Psoas muscle (tissue), 8 donors: Measurements from ENCODE around the gene GSTA1. TPM values are rescaled to one million over a fixed set of nuclear protein-coding genes. Genes with fewer than 3 reads are reported as not detected.
"Not testable (repeated sequence)": the region's sequence is repeated elsewhere in the genome, so short reads cannot be mapped to it uniquely, and the experiment has no call there.

Experiments used
- ATAC-seq, 4 donors: fragments of 200-7000 bp; cut with Tn5 transposase; one replicate each; pipeline ENCODE4 v1.9.1; 2020; ENCODE audit warnings: moderate library complexity in 3 of 4, mild to moderate bottlenecking in 2 of 4
- DNase-seq, 2 donors: peaks; one replicate each; pipeline ENCODE4 v3.0.0-alpha.2; 2020
- H3K27ac ChIP-seq: fragments of 200-600 bp; one replicate; pipeline ENCODE4 v1.8.0; 2022
- H3K27me3 ChIP-seq, 3 donors: fragments of 200-600 bp in 1 of 3; one replicate each; pipeline versions ENCODE4 v1.6.1 to v1.8.0; 2013 to 2022; ENCODE audit warnings: low read length in 2 of 3, mild to moderate bottlenecking in 2 of 3, moderate library complexity in 1 of 3; ENCODE audit not compliant: insufficient read depth in 3 of 3
- H3K36me3 ChIP-seq, 2 donors: fragments of 200-600 bp in 1 of 2; one replicate each; pipeline versions ENCODE4 v1.6.1 to v1.8.0; 2013 to 2022; ENCODE audit warnings: low read depth in 1 of 2, mild to moderate bottlenecking in 1 of 2, moderate library complexity in 1 of 2; ENCODE audit not compliant: insufficient read depth in 1 of 2
- H3K4me1 ChIP-seq: fragments of 200-600 bp; one replicate; pipeline ENCODE4 v1.8.0; 2022
- H3K4me3 ChIP-seq: fragments of 200-600 bp; one replicate; pipeline ENCODE4 v1.8.0; 2022; ENCODE audit warnings: mild to moderate bottlenecking
- H3K9me3 ChIP-seq: fragments of 200-600 bp; one replicate; pipeline ENCODE4 v1.8.0; 2022
- CTCF ChIP-seq: fragments of 200-600 bp; IDR thresholded peaks from one replicate; pipeline ENCODE4 v1.8.0; 2022; ENCODE audit warnings: antibody characterized with exemption
- WGBS, 3 donors: extraction: QIAGEN DNeasy Blood & Tissue Kit; methylation state at CpG; one replicate each; pipeline versions ENCODE4 v1.1.6 to v1.1.7; 2013; 5-methylcytosine and 5-hydroxymethylcytosine counted together
- intact Hi-C, 2 donors: fragments of 100-400 bp; cut with DNase I; formaldehyde crosslinking; loops; one replicate each; pipeline versions ENCODE4 v1.11.0 to v1.14.2; 2022
- polyA plus RNA-seq, 3 donors: library from polyadenylated mRNA; stranded (reverse); fragments of 200-250 nt; gene quantifications; one replicate each; pipeline ENCODE4 v1.2.3, GENCODE V29; 2013
- total RNA-seq, 4 donors: library from RNA; stranded (reverse); fragmentation: NEBNext Ultra II Directional in 2 of 4; extraction: Animal tissue kit (Norgen Biotek cat#: 25700) in 2 of 4; gene quantifications; one replicate each; pipeline versions ENCODE4 v1.2.1 to v1.2.4, GENCODE V29; 2021 to 2023
- donor health status: healthy with polysubstance abuse.
- donor health status: DM: no; HTN: no; CAD: no; lungs with moderate emphysema.
- donor health status: Bipolar disorder and iron deficiency.
- donor health status: healthy.
- donor health status: DM: yes; HTN: yes; CAD: no.
- donor health status: DM: no; HTN: no; CAD: no.
- donor health status: DM: no; HTN: no; CAD: no.
- donor health status: DM: yes; HTN: yes; CAD: no.

GSTA1 gene
- total and polyA plus RNA-seq, 7 donors = 0.10 to 1.6 (median 0.37) TPM; not detected in 3

DNA sequence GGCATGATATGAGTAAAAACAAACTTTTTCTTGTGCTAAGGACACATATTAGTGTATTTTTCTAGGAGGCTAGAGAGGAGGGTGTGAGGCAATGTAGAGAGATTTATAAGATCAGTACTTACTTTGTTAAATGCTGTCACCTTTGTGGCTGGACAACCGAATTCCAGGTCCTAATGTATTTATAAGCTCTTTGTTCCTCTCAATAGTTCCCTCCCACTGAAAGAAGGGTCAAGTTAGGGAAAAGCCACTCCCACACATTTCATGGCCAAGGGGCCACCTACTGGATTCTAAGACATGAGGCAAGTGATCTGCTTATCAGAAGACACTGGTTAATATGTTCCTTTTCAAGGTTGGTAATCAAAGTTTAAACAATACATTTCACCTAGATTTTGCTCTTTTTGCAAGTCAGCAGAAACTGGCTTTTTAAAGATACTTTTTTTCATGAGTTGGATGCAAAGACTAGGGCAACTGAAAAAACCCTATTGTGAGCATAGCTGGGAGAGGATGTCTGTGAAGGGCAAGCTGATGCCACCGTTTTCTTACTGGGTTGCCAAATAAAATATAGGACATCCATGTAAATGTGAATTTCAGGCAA lies 40.2 kb downstream of the GSTA1 start, which contains the start of gene GSTA2:
Gene GSTA2, minus strand, starts transcription at position 154 of the 595 bp plus-strand sequence. CDS start 5,528 bp downstream, outside the sequence.
- H3K4me3 ChIP-seq, H3K9me3 ChIP-seq, DNase-seq, ATAC-seq, H3K36me3 ChIP-seq, intact Hi-C loops, H3K27ac ChIP-seq, H3K4me1 ChIP-seq, H3K27me3 ChIP-seq: not testable (repeated sequence)
- 43 to 54% (median 53%) methylated on average over 2 of the region's 2 CpGs for WGBS, 3 donors

DNA sequence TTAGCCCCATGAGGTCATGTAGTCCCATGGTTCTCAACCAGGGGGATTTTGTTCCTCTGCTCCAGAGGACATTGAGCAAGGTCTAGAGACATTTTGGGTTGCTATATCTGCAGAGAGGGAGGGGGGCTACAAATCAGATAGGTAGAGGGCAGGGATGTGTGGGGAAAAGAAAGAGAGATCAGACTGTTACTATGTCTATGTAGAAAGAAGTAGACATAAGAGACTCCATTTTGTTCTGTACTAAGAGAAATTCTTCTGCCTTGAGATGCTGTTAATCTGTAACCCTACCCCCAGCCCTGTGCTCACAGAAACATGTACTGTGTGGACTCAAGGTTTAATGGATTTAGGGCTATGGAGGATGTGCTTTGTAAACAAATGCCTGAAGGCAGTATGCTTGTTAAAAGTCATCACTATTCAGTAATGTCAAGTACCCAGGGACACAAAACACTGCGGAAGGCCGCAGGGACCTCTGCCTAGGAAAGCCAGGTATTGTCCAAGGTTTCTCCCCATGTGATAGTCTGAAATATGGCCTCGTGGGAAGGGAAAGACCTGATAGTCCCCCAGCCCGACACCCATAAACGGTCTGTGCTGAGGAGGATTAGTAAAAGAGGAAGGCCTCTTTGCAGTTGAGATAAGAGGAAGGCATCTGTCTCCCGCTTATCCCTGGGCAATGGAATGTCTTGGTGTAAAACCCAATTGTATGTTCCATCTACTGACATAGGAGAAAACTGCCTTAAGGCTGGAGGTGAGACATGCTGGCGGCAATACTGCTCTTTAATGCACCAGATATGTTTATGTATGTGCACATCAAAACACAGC lies 41.7 kb downstream of the GSTA1 start:
- H3K36me3 ChIP-seq, H3K27me3 ChIP-seq, ATAC-seq, DNase-seq, H3K27ac ChIP-seq, H3K9me3 ChIP-seq, H3K4me3 ChIP-seq, H3K4me1 ChIP-seq, intact Hi-C loops: not testable (repeated sequence)
- 68 to 90% (median 89%) methylated on average over 4 to 7 of the region's 7 CpGs for WGBS, 3 donors

DNA sequence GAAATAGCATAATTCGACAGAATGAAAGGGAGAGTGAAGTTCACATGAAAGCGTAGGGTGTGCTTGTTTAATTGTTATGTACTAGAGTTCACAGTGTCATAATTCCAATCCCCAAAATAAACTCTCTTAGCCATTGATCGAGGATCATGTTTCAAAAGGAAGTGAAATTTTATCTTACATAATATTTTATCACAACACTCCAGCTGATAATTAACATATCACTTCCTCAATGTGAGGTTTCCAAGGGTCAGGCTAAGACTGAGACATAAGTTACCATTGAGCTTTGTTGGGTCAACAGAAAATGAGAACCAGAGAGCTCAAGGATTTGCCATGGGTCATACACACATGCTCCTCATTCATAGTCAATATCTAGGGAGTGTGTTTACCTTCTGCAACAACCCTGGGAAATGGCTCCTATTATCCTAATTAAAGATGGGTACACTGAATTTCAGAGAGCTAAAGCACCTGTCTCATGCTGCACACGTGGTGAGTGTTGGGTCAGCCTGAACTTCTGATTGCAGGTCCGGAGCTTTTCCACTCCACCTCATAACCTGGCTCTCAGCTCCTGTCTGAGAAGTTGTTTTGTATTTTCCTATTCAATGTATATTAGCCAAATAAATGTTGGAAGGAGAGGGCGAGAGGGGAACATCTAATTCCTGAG lies 43.4 kb downstream of the GSTA1 start:
- H3K27me3 ChIP-seq = no peaks in the 10 kb centered on the region
- no peak overlapping the region for H3K27ac ChIP-seq
- intact Hi-C loops = no loop called here
- H3K4me1 ChIP-seq = no peaks in the 10 kb centered on the region
- DNase-seq (no peak), ATAC-seq (no peak)
- 68 to 78% (median 68%) methylated on average over 6 of the region's 6 CpGs for WGBS, 3 donors
- no peak overlapping the region for H3K4me3 ChIP-seq
- no peak for TF ChIP-seq CTCF
- H3K9me3 ChIP-seq = no peaks in the 10 kb centered on the region
- no peaks in the 10 kb centered on the region for H3K36me3 ChIP-seq

DNA sequence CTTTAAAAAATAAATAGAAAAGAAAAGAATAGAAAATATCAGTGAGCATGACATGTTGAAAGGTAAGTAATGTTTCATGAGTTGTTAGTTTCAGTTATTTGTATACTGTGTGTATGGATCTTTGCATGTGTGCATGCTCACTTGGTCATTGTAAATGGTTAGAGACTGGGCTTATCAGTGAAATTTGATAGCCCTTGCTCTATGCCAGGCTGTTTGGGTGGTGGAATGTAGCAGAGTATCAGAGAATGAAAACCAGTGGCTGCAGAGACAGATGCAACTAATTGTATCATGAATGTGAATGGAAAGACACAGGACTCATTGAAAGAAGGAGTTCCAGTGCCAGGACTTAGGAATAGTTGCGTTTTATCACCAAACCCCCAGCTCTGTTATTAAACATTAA lies 44.5 kb downstream of the GSTA1 start:
- intact Hi-C loops = no loop called here
- no peak overlapping the region for H3K27ac ChIP-seq
- no peaks in the 10 kb centered on the region for H3K4me1 ChIP-seq
- WGBS, 3 donors = 27 to 76% (median 73%) methylated on average over 1 of the region's 1 CpG
- ATAC-seq = no peak
- no peak for DNase-seq
- H3K9me3 ChIP-seq = no peaks in the 10 kb centered on the region
- H3K36me3 ChIP-seq = no peaks in the 10 kb centered on the region
- no peak for TF ChIP-seq CTCF
- no peaks in the 10 kb centered on the region for H3K27me3 ChIP-seq
- no peak overlapping the region for H3K4me3 ChIP-seq

DNA sequence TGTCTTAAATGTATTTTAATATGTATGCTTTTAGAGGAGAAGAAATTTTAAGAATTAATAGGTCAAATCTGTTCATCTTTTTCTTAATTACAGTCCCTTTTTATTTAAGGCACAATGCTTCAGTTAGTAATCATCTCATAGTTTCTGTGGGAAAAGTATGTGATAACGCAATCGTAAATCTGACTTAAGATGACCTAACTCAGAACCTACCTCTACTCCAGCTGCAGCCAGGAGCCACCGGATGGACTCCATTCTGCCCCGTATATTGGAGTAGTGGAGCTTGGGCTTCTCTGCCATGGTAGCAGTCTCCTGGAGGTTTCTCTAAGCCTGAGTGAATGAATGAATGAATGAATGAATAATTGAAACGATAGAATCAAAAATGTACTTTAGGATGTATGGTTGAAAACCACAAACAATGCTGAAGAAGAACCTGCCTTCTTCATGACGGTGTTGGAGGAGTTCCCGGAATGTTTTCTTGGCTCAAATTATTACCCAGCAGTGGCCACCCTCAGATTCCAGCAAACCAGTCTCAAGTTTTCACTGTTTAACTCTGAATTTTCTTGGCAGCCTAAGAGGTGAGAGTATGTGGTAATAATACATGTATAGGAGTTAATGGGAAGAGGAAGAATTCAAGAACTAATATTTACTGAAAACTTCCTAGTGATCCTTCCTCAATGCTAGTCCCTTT lies 45.8 kb downstream of the GSTA1 start:
- ATAC-seq, H3K4me1 ChIP-seq, H3K36me3 ChIP-seq, H3K27ac ChIP-seq, H3K4me3 ChIP-seq, DNase-seq, H3K9me3 ChIP-seq, H3K27me3 ChIP-seq, intact Hi-C loops: not testable (repeated sequence)
- 55 to 78% (median 58%) methylated on average over 7 of the region's 7 CpGs for WGBS, 3 donors
